HG02763 (cell line): ENCODE results near the gene LRP1B.

Experiments used
- ATAC-seq: cut with Tn5 transposase; IDR thresholded peaks from one replicate; pipeline ENCODE4 v1.9.1; 2021; ENCODE audit warnings: mild to moderate bottlenecking, moderate library complexity; ENCODE audit not compliant: unreplicated experiment

The LRP1B gene

DNA sequence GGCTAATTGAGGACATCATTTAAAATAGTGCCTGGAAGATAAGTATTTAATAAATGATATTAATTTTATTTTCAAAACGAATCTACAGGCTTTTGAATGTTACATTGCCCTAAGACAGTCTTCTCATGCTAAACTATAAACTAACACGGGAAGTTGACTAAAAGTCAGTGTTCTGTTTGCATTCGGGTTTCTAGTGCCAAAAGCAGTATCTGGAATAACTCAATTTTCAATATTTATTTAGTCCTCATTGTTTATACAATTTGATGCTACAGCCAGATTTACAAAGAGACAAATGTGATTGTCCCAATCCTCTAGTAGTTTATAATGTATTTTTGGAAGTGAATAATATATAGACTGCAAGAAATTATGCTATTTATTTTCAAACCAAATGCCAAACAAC is 429.2 kb downstream of the LRP1B start:
- no peak for ATAC-seq

GRCh38 chr2:141699573-141699972 is 431.2 kb downstream of the LRP1B start:
- ATAC-seq = no peak

DNA sequence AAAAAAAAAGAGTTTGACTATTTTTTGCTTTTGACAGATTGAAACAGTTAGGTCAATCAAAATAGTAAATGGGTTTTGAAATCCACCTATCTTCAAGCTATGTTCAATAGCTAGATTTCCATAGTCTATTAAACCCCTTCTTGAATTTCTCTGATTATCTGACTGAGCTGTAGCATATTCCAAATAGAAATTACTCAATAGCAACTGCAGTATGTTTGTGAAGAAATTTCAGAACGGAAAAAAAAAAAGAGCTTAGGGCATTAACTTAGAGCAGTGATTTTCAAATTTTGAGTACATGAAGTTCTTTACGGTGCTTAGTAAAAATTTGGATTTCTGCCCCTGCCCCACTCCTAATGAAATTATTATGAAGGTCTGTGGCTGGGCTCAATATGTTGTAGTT is 432.3 kb downstream of the LRP1B start:
- ATAC-seq = no peak

DNA sequence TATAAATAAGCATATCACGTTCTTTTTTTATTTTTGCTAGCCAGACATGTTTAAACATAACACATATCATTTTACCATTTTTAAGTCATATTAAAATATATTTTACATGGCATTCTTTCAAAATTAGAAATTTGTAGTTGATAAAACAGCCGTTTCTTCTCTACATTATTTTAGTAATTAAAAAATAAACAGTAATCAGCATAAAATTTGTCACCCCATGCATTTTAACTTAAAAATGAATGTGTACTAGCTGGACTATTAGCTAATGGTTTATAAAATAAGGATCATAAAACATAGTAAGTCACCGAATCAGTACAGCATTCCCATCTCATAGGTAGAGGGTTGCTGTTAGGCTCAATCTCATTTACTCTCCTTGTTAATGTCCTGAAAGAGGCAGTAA is 433.8 kb downstream of the LRP1B start:
- no peak for ATAC-seq

GRCh38 chr2:141694180-141694579 is 436.6 kb downstream of the LRP1B start:
- ATAC-seq = no peak

DNA sequence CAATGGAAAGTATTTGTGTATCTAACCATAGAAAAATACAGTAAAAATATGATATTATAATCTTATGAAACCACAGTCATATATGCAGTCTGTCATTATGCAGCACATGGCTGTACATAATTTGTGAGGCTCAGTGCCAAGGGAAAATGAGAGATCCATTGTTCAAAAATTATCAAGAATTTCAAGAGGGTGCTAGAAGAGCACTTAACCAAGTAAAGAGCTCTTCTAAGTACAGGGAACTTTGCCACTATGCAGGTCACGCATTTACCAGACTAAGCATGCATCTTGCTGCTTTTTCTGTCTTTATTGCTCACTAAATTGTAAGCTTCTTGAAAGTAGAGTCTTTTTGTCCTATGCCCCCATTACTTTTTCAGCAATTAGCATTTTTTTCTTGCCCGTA is 438.0 kb downstream of the LRP1B start:
- no peak for ATAC-seq

- no peak for ATAC-seq
Observed at GRCh38 chr2:141676139-141676538, 454.7 kb downstream of the LRP1B start.

- no peak for ATAC-seq
Observed at GRCh38 chr2:141666191-141666590, 464.6 kb downstream of the LRP1B start.

DNA sequence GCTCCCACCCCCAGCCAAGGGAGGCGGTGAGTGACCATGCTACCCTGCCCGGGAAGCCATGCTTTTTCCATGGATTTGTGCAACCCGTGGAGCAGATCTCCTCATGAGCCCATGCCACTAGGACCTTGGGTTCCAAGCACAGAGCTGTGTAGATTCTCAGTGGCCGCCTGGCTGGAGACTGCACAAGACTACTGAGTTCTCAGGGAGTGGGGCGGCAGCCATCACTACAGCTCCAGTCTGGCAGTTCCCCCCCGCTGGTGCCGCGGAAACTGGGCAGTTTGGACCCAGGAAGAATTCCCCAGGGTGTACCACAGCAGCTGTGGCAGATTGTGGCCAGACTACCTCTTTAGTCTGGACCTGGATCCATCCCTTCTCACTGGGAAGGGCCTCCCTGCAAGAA is 470.6 kb downstream of the LRP1B start:
- no peak for ATAC-seq

DNA sequence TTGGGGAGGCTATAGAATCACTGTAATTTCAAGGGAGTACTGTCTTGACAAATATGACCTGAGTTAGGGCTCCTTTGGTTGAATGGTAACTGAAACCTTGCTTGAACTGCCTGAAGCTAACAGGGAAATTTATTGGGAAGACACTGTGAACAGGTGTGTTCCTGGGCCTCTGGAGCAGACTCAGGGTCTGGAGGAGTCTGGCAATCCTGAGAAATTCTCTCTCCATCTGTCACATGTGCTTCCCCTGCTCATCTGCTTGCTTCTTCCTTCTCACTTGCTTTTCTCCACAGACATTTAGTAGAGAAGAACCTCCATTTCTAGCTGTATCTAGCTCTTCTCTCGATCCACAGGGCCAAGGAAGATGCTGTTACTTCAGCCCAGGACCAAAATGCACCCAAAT is 476.5 kb downstream of the LRP1B start:
- no peak for ATAC-seq

GRCh38 chr2:141653184-141653583 is 477.6 kb downstream of the LRP1B start:
- no peak for ATAC-seq

DNA sequence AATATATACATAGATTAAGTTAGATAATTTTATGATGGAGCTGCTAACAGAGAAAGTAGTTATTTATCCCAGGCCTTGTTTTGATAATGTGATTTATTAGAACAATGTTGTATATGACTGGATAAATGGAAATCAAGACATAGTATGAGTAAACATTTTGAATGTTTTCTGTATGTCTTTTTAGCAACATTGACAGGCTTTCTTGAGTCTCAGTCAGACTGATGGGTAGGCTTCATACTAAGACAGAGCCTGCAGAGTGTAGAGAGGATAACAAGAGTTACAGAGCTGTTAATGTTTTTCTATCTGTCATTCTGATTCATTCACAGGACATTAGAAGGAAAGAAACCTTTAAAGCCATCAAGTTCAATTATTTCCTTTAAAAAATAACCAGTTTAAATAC is 478.5 kb downstream of the LRP1B start:
- ATAC-seq = no peak

- no peak for ATAC-seq
Observed at GRCh38 chr2:141647353-141647752, 483.5 kb downstream of the LRP1B start.

- no peak for ATAC-seq
Observed at GRCh38 chr2:141641462-141641861, 489.4 kb downstream of the LRP1B start.

DNA sequence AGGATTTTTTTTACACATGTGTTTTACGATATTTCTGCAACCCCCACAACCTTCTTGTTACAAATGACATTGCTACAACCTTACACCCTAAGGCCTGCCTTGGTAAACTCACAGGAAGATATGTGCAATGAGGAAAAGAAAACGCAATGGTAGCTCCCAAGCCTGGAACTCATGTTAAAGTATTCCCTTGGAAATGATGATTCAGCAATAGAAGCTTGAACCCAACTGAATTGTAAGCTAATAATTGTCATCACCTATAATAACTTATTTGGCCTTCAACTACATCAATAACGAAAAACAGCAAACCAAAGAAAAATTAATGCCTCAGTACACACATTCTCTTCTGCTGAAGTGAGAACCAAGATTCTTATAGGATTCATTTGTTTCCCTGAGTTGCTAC is 491.0 kb downstream of the LRP1B start:
- no peak for ATAC-seq

DNA sequence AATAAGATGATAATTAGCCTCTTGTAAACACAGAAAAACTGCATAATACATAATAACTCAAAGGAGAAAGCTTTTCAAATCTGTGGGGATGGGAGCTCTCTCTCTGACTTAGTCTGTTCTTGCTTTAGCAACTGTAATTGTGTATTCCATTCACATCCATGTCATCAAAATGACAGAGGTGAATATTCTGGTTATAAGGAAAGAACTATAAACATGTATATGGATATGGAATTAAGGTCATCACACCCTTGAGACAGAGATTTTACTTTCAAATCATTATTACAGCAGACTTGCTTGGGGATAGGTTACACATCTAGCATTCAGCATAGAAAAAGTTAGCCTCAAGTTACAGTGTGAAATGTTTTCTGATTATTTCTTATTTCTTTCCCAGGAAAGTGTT is 497.7 kb downstream of the LRP1B start:
- ATAC-seq = no peak

GRCh38 chr2:141630407-141630930 is 500.3 kb downstream of the LRP1B start:
- no peak for ATAC-seq

GRCh38 chr2:141620372-141620771 is 510.4 kb downstream of the LRP1B start:
- no peak for ATAC-seq

DNA sequence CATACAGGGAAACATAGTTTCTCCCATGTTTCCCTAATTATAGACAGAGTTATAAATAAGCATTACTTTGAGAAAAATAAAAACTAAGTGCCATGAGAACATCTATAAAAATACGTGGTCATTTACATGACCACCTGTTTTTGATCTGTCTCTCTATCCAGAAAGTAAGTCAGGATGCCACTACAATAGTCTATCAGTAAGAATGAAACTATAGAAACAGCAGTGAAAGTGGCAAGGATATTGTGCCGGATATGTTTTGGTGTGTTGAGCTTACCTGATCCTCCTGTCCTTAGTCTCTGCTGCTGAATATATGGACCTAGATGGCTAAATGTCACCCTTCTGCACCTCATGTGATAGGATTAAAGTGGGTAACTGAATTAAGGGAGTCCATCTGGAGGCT is 512.4 kb downstream of the LRP1B start:
- no peak for ATAC-seq

DNA sequence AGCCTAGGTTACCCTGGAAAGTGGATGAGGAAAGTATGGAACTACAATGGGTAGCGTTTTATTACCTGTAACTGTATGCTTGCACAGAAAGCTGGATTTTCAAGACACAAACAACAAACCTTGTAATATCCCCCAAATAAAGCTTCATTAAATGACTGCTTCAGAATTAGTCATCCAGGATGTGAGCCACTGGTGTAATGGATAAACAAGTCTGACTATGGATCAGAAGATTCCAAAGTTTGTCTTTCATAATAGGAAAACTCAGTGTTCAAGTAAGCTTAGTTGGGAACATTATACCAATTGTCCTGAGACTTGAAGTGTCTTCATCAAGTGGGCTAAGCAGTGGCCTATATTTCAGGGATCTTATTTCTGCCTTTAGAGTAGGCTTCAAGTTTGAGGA is 518.8 kb downstream of the LRP1B start:
- no peak for ATAC-seq

GRCh38 chr2:141611176-141611571 is 519.6 kb downstream of the LRP1B start:
- ATAC-seq = no peak

DNA sequence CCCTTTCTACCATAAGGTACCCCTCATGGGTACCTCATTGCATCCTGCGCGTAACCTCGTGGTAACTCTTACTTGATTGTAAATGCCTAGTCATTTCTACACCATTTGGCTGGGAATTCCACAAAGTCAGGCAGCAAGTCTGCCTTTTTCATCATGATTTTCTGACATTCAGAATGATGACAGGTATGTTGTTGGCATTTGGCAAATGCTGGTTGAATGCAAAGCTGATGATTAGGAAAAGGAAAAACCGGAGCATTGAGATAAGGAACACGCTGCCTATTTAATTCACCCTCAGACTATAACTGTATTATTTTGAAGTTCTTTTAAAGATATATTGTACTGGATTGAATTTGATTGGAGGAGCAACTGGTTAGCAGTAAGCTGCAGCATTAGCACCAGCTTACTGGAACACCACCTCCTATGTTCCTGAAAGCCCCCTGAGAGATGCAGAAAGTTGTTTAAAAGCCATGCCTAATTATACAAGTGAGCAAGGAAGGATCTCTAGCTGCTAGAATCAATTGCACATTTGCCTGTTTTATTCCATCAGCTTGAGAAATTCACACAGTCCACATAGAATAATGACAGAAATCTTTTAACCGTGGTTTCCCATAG is 520.1 kb downstream of the LRP1B start:
- no peak for ATAC-seq

DNA sequence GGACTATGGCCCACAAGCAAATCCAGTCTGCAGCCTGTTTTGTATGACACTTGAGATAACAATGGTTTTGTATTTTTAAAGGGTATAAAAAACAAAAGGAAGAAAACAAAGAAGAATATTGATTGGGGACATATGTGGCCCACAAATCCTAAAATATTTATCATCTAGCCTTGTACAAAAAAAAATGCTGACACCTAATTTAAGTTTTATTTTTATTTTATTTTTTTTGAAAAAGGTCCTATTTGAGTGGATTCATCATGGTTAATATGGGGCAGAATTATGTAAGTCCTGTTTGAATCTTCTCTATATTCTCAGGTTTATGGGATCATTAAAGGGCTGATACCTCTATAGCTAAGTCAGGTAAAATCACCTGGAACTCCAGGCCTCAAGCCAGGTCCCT is 525.7 kb downstream of the LRP1B start:
- no peak for ATAC-seq
